Measurements from ENCODE around the gene TNIP1.

TNIP1 gene

GRCh38 chr5:151023047-151023615 is 57.7 kb downstream of the TNIP1 start:
- no peak for DNase-seq (ENCODE audit: low spot score)

- DNase-seq (ENCODE audit: low spot score) = no peak
Observed at GRCh38 chr5:151022511-151023018, 58.3 kb downstream of the TNIP1 start.

- no peak for DNase-seq (ENCODE audit: low spot score)
Observed at GRCh38 chr5:151021746-151022145, 59.1 kb downstream of the TNIP1 start.

- DNase-seq (ENCODE audit: low spot score) = peak; percentile 87
Observed at GRCh38 chr5:151020304-151021110, 60.3 kb downstream of the TNIP1 start, which contains the start of gene GPX3. TSS of gene GPX3 (plus strand) at chr5:151020591. CDS start at chr5:151020655, 64 bp downstream.

- no peak for DNase-seq (ENCODE audit: low spot score)
Observed at GRCh38 chr5:151019331-151019730, 61.5 kb downstream of the TNIP1 start.

GRCh38 chr5:151018846-151019245 is 62.0 kb downstream of the TNIP1 start:
- DNase-seq (ENCODE audit: low spot score) = no peak

GRCh38 chr5:151017897-151018296 is 62.9 kb downstream of the TNIP1 start:
- no peak for DNase-seq (ENCODE audit: low spot score)

- no peak for DNase-seq (ENCODE audit: low spot score)
Observed at GRCh38 chr5:151016700-151017099, 64.1 kb downstream of the TNIP1 start.

- no peak for DNase-seq (ENCODE audit: low spot score)
Observed at GRCh38 chr5:151015974-151016587, 64.8 kb downstream of the TNIP1 start.

GRCh38 chr5:151014680-151015343 is 66.0 kb downstream of the TNIP1 start:
- DNase-seq (ENCODE audit: low spot score) = no peak

GRCh38 chr5:151012862-151013261 is 68.0 kb downstream of the TNIP1 start:
- DNase-seq (ENCODE audit: low spot score) = no peak

GRCh38 chr5:151008906-151009305 is 71.9 kb downstream of the TNIP1 start:
- DNase-seq (ENCODE audit: low spot score) = no peak

- no peak for DNase-seq (ENCODE audit: low spot score)
Observed at GRCh38 chr5:151008210-151008491, 72.7 kb downstream of the TNIP1 start.

GRCh38 chr5:151007430-151008209 is 73.2 kb downstream of the TNIP1 start:
- no peak for DNase-seq (ENCODE audit: low spot score)

- DNase-seq (ENCODE audit: low spot score) = no peak
Observed at GRCh38 chr5:151006704-151007334, 74.0 kb downstream of the TNIP1 start.

GRCh38 chr5:151005950-151006576 is 74.8 kb downstream of the TNIP1 start:
- DNase-seq (ENCODE audit: low spot score) = no peak

- DNase-seq (ENCODE audit: low spot score) = no peak
Observed at GRCh38 chr5:151005187-151005949, 75.5 kb downstream of the TNIP1 start.

- DNase-seq (ENCODE audit: low spot score) = no peak
Observed at GRCh38 chr5:151004499-151004898, 76.3 kb downstream of the TNIP1 start.

- DNase-seq (ENCODE audit: low spot score) = no peak
Observed at GRCh38 chr5:151003503-151003860, 77.4 kb downstream of the TNIP1 start.
